Neural cell (in vitro differentiated cells): Measurements from ENCODE around the gene LDAH.

Experiments
- EP300 ChIP-seq: fragments of 450-650 bp; conservative IDR thresholded peaks from 2 replicates; pipeline ENCODE4 v1.6.1; 2014; ENCODE audit warnings: antibody characterized with exemption, mild to moderate bottlenecking, moderate library complexity; ENCODE audit not compliant: poor library complexity, severe bottlenecking
- EZH2 ChIP-seq: fragments of 200-600, 300-800 bp; shearing (Covaris generic), sonication (generic); IDR thresholded peaks from 2 replicates; pipeline ENCODE4 v1.6.1; 2014; ENCODE audit warnings: antibody characterized with exemption, low read length, borderline replicate concordance, mild to moderate bottlenecking; ENCODE audit not compliant: insufficient read depth, poor library complexity, severe bottlenecking
- MXI1 ChIP-seq: fragments of 450-650 bp; conservative IDR thresholded peaks from 2 replicates; pipeline ENCODE4 v1.6.1; 2014; ENCODE audit warnings: antibody characterized with exemption, mild to moderate bottlenecking; ENCODE audit not compliant: poor library complexity, severe bottlenecking
- POLR2AphosphoS5 ChIP-seq: IDR thresholded peaks from 2 replicates; pipeline ENCODE4 v1.6.1; 2012
- RAD21 ChIP-seq: fragments of 450-650 bp; conservative IDR thresholded peaks from 2 replicates; pipeline ENCODE4 v1.6.1; 2014; ENCODE audit warnings: antibody characterized with exemption, mild to moderate bottlenecking, moderate library complexity
- REST ChIP-seq: IDR thresholded peaks from 2 replicates; pipeline ENCODE4 v1.6.1; 2012; ENCODE audit warnings: borderline replicate concordance
- SMC3 ChIP-seq: fragments of 450-650 bp; conservative IDR thresholded peaks from 2 replicates; pipeline ENCODE4 v1.6.1; 2014; ENCODE audit warnings: antibody characterized with exemption, mild to moderate bottlenecking, moderate library complexity; ENCODE audit not compliant: poor library complexity
- TAF1 ChIP-seq: IDR thresholded peaks from 2 replicates; pipeline ENCODE4 v1.6.1; 2012; ENCODE audit warnings: low read depth
- TF ChIP-seq, protein P1 (sequence below): fragments of 450-650 bp; IDR thresholded peaks from 2 replicates; pipeline ENCODE4 v1.5.1; 2014; ENCODE audit warnings: antibody characterized with exemption, mild to moderate bottlenecking, moderate library complexity; ENCODE audit not compliant: poor library complexity, severe bottlenecking

- TF ChIP-seq, protein P1, sequence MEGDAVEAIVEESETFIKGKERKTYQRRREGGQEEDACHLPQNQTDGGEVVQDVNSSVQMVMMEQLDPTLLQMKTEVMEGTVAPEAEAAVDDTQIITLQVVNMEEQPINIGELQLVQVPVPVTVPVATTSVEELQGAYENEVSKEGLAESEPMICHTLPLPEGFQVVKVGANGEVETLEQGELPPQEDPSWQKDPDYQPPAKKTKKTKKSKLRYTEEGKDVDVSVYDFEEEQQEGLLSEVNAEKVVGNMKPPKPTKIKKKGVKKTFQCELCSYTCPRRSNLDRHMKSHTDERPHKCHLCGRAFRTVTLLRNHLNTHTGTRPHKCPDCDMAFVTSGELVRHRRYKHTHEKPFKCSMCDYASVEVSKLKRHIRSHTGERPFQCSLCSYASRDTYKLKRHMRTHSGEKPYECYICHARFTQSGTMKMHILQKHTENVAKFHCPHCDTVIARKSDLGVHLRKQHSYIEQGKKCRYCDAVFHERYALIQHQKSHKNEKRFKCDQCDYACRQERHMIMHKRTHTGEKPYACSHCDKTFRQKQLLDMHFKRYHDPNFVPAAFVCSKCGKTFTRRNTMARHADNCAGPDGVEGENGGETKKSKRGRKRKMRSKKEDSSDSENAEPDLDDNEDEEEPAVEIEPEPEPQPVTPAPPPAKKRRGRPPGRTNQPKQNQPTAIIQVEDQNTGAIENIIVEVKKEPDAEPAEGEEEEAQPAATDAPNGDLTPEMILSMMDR, result no peak
- TF ChIP-seq POLR2AphosphoS5 (no peak), EP300 (no peak), EZH2 (no peak), REST (no peak), SMC3 (no peak), RAD21 (no peak), TAF1 (no peak), MXI1 (no peak)
These were observed 154.4 kb downstream of the LDAH start for GRCh38 chr2:20668451-20668850.
